C4-2B (cell line): ENCODE measurements around the gene KRTAP13-2.

ENCODE experiments used
- CTCF ChIP-seq: fragments of 450-650 bp; conservative IDR thresholded peaks from 2 replicates; pipeline ENCODE4 v1.5.1; 2017; ENCODE audit warnings: mild to moderate bottlenecking
- ZFX ChIP-seq: fragments of 450-650 bp; IDR thresholded peaks from 2 replicates; pipeline ENCODE4 v1.6.1; 2017

- TF ChIP-seq CTCF (no peak), ZFX (no peak)
Observed at GRCh38 chr21:30338717-30339116, 33.4 kb downstream of the KRTAP13-2 start.
